ENCODE results near the gene CEMIP. TPM values are rescaled to one million over a fixed set of nuclear protein-coding genes. Genes with fewer than 3 reads are reported as not detected.
A peak's percentile ranks its signal among the peaks of the same experiment; 100 is the strongest.

Gene CEMIP
- total RNA-seq, 4 donors from 2014 or later: 0.21 to 1.4 (median 1.2) TPM; not detected in 1

DNA sequence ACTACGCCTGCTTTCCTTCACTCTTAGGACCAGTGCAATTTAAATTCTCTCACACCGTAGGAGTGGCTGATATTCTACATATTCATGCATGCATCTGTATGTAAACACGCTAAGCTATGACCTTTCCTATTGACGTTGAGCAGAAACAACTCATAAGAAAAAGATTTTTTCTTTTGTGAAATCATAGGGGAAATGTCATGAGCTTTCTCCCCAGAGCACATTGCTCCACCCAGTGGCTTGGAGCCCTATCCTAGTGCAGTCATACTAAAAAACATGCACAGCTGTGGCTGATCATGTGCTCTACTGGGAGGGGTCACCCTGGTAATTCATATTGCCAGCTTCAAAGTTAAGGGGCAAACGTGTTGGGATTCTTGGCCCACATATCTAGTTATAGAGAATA is 212.3 kb downstream of the CEMIP start:
- DNase-seq (ENCODE audit: low spot score in 2 of 2): peak; percentile 55 to 80
- H3K36me3 ChIP-seq: no peaks in the 10 kb centered on the region
- H3K9me3 ChIP-seq: peaks cover 0 to 2% (median 0%) of the 10 kb centered on the region in 4 donors
- H3K27ac ChIP-seq: peak overlapping the region; percentile 85 to 97 (median 92)
- H3K4me3 ChIP-seq: no peak overlapping the region
- H3K27me3 ChIP-seq: no peaks in the 10 kb centered on the region
- H3K4me1 ChIP-seq: peaks cover 0 to 48% (median 25%) of the 10 kb centered on the region in 4 donors
- 35% methylated on average over 5 of the region's 5 CpGs for WGBS, 2 donors
- TF ChIP-seq, protein P1, sequence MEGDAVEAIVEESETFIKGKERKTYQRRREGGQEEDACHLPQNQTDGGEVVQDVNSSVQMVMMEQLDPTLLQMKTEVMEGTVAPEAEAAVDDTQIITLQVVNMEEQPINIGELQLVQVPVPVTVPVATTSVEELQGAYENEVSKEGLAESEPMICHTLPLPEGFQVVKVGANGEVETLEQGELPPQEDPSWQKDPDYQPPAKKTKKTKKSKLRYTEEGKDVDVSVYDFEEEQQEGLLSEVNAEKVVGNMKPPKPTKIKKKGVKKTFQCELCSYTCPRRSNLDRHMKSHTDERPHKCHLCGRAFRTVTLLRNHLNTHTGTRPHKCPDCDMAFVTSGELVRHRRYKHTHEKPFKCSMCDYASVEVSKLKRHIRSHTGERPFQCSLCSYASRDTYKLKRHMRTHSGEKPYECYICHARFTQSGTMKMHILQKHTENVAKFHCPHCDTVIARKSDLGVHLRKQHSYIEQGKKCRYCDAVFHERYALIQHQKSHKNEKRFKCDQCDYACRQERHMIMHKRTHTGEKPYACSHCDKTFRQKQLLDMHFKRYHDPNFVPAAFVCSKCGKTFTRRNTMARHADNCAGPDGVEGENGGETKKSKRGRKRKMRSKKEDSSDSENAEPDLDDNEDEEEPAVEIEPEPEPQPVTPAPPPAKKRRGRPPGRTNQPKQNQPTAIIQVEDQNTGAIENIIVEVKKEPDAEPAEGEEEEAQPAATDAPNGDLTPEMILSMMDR (IDR thresholded peaks at IDR 0.05): peak in 1 of 5 experiments; percentile 13
- TF ChIP-seq EP300 (IDR thresholded peaks at IDR 0.05) (peak; percentile 79 to 88), POLR2A (IDR thresholded peaks at IDR 0.05) (peak in 1 of 2 donors; percentile 23)

DNA sequence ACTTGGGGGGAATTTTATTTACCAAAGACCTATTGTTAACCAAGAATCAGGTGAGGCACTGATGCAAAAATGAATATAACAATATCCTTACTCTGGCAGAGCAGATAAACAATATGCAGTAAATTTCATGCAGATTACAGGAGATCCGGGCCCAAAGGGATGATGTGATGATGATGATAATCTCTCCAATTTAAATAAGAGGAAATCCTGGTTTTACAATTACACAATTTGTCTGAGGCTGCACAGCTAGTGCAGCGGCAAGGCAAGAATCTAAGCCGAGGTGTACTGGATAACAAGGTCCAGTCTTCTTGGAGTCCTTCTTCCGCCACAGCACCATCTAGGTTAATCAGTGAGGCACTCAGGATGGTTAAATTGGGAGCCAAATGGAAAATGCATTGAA is 212.8 kb downstream of the CEMIP start:
- WGBS, 2 donors: 85 to 87% methylated on average over 4 of the region's 4 CpGs
- Histone ChIP-seq H3K4me1 (peaks cover 0 to 43% (median 25%) of the 10 kb centered on the region in 4 donors), H3K27ac (peak overlapping the region; percentile 46 to 97 (median 92))

DNA sequence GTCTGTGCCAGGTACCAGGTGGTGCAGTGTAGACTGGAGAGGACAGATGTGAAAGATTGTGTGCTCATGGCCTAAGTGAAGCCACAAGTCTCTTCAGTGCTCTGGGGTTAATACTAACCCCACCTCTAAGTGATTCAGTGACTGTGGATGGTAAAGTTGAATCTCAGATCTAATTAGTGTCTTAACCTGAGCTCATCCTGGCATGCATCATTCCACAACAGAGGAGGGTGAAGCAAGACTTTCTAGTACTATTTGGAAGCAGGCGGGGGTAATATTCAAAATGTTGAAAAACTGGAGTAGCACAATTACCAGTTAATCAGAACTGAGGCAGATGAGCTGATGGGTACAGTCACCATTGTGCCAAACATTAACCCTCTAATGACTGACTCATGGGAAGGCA is 213.3 kb downstream of the CEMIP start:
- peaks cover 0 to 4% (median 0%) of the 10 kb centered on the region in 4 donors for H3K9me3 ChIP-seq
- no peak overlapping the region for H3K4me3 ChIP-seq
- H3K27ac ChIP-seq: peak overlapping the region; percentile 46 to 97 (median 92)
- no peaks in the 10 kb centered on the region for H3K27me3 ChIP-seq
- H3K36me3 ChIP-seq: no peaks in the 10 kb centered on the region
- TF ChIP-seq EP300 (IDR thresholded peaks at IDR 0.05) (no peak), POLR2A (IDR thresholded peaks at IDR 0.05) (no peak)
- TF ChIP-seq, protein P1 (IDR thresholded peaks at IDR 0.05): no peak
- peaks cover 0 to 38% (median 25%) of the 10 kb centered on the region in 4 donors for H3K4me1 ChIP-seq
- WGBS, 2 donors: 95 to 100% methylated on average over 1 of the region's 1 CpG
- no peak for DNase-seq (ENCODE audit: low spot score in 2 of 2)

More for the DNA sequence above, 212.8 kb downstream of the CEMIP start:
- DNase-seq (ENCODE audit: low spot score in 2 of 2): no peak
- Histone ChIP-seq H3K4me3 (no peak overlapping the region), H3K9me3 (peaks cover 0 to 4% (median 0%) of the 10 kb centered on the region in 4 donors), H3K36me3 (no peaks in the 10 kb centered on the region), H3K27me3 (no peaks in the 10 kb centered on the region)
- TF ChIP-seq, protein P1 (IDR thresholded peaks at IDR 0.05): no peak
- TF ChIP-seq EP300 (IDR thresholded peaks at IDR 0.05) (no peak), POLR2A (IDR thresholded peaks at IDR 0.05) (no peak)

DNA sequence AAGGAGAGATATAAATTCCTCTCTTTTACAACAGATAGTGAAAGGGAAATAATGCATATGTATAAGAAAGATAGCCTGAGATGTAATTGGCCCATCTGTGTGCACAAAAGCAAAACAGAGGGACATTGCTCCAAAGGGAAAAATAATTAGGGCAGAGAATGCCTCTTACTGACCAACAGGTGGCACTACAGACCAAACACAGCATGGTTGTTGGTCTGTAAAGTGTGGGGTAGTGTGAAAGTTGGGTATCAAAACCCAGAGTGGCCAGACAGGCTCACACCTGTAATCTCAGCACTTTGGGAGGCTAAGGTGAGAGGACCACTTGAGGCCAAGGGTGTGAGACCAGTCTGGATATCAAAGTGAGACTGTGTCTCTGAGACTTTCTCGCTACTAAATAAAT is 217.1 kb downstream of the CEMIP start:
- Histone ChIP-seq H3K9me3 (peaks cover 0 to 4% (median 0%) of the 10 kb centered on the region in 4 donors), H3K4me3 (no peak overlapping the region), H3K27ac (no peak overlapping the region), H3K27me3 (no peaks in the 10 kb centered on the region), H3K4me1 (peaks cover 0 to 28% (median 8%) of the 10 kb centered on the region in 4 donors), H3K36me3 (no peaks in the 10 kb centered on the region)
- no peak for DNase-seq (ENCODE audit: low spot score in 2 of 2)
- TF ChIP-seq, protein P1 (IDR thresholded peaks at IDR 0.05): peak in 2 of 5 experiments; percentile 11 to 28
- no peak for TF ChIP-seq EP300 (IDR thresholded peaks at IDR 0.05)
- no peak for TF ChIP-seq POLR2A (IDR thresholded peaks at IDR 0.05)
- WGBS, 2 donors: 94 to 96% methylated on average over 1 of the region's 1 CpG

DNA sequence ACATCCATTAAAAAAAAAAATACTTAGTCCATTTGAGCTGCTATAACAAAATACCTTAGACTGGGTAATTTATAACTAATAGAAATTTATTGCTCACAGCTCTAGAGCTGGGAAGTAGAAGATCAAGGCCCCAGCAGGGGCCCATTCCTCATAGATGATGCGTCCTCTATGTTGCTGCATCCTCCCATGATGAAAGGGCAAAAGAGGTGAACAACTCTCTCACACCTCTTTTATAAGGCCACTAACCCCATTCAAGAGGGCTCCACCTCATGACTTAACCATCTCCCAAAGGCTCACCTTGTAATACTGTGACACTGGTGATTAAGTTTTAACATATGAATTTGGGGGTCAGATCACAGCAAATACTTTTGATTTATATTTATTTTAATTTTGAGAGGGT is 218.5 kb downstream of the CEMIP start:
- 96% methylated on average over 1 of the region's 1 CpG for WGBS, 2 donors
- peaks cover 0 to 4% (median 0%) of the 10 kb centered on the region in 4 donors for H3K9me3 ChIP-seq
- H3K27ac ChIP-seq: no peak overlapping the region
- no peak overlapping the region for H3K4me3 ChIP-seq
- no peaks in the 10 kb centered on the region for H3K27me3 ChIP-seq
- peaks cover 0 to 7% (median 1%) of the 10 kb centered on the region in 3 donors for H3K36me3 ChIP-seq
- TF ChIP-seq EP300 (IDR thresholded peaks at IDR 0.05): no peak
- TF ChIP-seq, protein P1 (IDR thresholded peaks at IDR 0.05): no peak
- TF ChIP-seq POLR2A (IDR thresholded peaks at IDR 0.05): no peak
- H3K4me1 ChIP-seq: peaks cover 0 to 23% (median 8%) of the 10 kb centered on the region in 4 donors
- DNase-seq (ENCODE audit: low spot score in 2 of 2): no peak
